ENCODE results near the gene FNIP2.
A peak's percentile ranks its signal among the peaks of the same experiment; 100 is the strongest.
"Not testable (repeated sequence)": the region's sequence is repeated elsewhere in the genome, so short reads cannot be mapped to it uniquely, and the experiment has no call there.

The FNIP2 gene

DNA sequence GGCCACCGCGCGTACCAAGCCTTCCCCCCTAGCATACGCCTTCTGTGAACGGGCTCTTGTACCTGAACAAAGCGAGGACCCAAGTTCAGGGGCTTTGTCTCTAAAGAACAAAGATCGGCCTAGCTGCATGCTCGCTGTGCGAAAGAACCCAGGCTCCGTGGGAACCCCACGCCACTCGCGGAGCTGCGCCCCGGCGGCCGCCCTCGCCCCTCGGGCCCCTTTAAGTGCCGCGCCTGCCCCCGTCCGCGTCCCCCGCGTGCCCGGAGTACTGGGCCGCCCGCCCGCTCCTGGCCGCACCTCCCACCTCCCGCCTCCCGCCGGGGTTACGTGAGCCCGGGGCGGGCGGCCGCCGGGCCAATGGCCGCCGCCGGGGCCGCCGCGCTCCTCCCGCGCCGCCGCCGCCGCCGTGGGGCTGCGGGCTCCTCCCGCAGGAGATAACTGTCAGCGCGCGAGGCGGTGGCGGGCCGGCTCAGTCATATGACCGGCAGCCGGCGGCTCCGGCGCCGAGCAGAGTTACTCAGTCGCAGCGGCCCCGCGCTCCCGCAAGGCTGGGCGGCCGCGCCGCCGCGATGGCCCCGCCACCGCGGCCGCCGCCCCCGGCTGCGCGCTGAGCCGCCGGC is at the start of gene FNIP2:
Gene FNIP2, plus strand, starts transcription at position 472 of the 620 bp plus-strand sequence. CDS start 187 bp downstream, outside the sequence.
- DNase-seq: peak; percentile 76

DNA sequence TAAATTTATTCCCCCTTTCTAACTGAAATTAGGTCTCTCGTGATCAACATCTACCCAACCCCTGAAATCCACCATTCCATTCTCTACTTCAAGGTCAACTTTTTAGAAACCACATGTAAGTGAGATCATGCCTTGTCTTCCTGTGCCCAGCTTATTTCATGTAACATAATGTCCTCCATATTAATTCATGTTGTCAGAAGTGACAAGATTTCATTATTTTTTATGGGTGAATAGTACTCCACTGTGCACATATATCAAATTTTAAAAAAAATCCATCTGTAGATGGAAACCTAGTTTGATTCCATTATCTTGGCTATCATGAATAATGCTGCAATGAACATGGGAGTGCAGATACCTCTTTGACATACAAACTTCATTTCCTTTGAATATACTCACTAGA is 47.1 kb upstream of the FNIP2 start:
- no peak for DNase-seq

DNA sequence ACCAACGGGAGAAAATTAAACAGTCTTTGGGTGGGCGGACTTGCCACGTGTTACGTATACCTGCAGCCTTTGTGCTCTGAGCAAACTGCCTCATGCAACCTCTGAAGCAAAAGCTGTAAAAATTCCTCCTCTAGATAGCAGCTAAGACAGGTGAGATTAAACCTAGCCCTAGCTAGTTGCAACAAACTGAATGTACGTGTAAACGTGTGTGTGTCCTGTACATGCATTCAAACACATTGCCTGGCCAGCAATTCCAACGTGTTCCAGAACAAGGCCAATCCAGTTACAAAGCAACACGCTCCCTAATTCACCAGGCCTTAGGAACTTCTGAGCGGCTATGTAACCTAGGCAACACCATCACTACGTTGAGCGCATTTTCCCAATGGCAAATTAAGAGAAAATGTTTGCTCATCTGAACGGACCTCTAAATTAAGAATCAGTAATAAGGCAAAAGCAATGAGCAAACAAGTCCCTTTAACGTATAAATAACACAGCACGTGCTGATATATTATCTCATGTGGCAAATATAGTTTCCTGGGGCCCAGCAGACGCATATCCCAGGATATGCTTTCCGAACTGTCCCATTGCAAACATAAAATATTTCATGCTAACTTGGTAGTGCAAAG is 46.4 kb upstream of the FNIP2 start:
- peak; percentile 39 for DNase-seq

DNA sequence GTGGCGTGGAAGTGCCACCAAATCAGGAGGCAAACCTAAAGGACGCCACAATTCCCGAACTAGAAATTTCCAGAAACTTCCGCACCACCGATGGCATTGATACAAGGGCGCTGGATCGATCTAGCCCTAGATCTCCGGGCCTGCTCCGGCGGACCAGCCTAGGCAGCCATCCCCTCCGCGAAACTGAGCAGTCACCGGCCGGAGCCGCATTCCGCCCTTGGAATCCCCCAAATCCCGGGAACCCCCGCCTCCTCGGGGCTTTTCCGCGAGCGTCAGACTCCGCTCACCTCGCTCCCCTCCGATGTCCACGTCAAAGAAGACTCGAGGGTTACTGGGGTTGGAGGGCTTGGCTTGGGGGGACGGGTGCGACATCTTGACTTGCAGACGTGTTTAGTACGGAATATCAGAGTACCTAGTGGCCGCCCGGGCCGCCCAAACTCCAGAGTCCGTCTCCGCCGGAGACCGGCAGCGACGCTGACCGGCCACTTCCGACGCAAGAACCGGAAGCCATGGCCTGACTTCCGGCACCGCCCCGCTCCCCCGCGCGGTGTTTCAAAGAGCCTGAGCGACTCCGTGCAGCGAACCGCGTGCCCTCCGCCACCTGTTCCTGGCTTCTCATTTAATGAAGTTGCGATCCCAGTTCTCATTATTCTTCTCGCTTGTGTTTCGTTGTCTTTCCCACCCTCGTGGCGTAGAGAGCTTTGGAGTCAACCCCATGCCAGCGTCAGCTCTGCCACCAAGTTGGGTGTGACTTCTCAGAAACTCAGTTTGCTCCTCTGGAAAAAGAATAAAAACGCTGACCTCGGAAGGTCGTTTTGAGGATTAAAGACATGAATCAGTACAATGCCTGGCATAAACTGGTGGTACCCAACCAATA is 45.7 kb upstream of the FNIP2 start, which contains the start of gene PPID:
Gene PPID, minus strand, starts transcription at position 480 of the 877 bp plus-strand sequence. Its CDS starts 108 bp downstream, at position 372.
- DNase-seq: peak; percentile 77

DNA sequence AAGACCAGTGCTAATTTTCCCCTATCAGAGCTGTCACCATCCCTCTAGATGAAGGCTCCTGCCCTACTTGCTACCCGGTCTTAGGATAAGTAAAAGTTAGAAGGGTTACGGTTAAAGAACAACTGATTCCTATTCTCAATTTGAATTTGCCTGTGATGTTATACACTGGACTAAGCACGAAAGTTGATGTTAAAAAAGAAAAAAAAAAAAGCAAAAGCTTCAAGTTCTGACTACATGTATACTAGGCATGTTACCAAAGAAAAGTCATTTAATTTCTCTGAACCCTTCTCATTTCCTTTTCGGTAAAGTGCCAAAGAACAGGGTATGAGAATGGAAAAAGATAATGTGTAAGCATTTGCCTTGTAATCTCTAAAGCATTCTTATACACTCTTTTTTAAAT is 44.2 kb upstream of the FNIP2 start:
- DNase-seq: no peak

DNA sequence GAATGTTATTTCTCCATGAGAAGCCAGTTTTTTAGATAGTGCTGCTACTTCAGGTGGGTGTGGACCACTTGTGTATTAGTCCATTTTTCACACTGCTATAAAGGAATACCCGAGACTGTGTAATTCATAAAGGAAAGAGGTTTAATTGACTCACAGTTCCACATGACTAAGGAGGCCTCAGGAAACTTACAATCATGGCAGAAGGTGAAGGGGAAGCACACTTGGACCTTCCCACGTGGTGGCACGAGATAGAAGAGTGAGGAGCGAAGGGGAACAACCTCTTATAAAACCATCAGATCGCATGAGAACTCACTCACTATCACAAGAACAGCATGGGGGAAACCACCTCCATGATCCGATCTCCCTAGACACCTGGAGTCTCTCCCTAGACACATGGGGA is 42.2 kb upstream of the FNIP2 start:
- DNase-seq: no peak

DNA sequence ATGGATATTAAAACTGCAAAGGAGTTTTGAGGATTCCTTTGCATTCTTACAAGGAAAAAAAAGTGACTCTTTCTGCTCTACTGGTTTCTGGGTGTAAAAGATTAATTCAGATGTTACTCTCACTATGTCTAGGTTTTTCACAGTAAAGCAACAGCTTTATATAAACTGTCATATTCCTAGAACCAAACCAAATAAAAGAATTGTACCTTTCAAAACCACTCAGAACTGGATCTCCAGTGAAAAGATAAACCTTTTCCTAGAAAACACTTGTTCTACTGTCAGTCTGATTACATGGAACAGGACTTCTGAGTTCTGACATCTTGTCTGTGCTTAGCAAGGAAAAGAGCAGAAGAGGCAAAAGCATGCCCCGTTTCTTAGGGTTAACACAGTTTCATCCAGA is 40.6 kb upstream of the FNIP2 start:
- no peak for DNase-seq

DNA sequence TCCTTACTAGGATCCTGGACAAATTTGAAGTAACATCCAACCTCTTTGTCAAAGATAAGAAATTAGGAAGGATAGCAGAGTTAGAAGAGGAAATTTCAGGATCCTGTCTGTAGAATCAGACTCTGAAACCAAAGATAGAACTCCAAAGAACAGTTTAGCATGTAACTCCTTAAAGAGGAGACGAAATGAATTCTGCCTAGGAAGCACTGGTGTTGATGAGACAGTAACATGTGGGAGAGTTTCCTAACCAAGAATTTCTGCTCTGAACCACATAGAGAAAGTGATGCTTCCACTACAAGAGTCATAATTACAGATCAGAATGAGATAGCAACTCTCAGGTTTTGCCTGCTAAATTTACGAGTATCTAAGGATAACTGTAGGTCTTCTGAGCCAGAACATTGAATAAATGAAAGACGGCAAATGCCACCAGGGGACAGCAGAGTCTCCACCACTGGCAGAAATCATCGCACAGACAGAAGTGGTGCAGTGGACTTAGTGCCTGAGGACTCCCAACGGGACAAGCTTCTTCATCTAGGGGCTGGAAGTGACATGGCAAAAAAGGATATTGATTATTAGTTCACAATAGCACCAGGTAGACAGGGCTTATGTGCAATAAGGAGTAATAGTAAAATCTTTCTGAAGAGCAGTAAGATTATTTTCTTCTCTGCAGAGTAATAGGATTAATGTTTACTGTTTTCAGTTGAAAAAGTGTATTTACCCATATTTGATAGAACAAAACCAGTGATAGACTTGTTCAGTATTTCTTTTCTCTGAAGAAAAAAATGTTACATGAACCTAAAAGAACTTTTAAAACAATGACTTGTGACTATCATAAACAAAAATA is 38.9 kb upstream of the FNIP2 start:
- peak; percentile 62 for DNase-seq

DNA sequence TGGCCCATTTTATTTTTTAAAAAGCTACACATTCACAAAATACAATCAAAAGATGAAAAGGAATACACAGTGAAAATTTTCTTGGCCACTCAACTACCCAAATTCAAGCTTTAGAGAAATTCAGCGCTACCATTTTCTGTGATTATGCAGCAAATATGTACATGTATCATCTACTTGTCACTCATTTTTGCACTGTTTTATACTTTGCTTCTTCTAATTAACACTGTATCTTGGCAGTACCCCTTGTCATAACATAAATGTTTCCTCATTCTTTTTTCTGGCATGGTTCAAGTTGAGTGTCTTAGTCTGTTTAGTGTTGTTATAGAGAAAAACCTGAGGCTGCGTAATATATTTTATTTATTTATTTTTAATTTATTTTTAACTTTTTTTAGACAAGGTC is 30.0 kb upstream of the FNIP2 start:
- DNase-seq: no peak

DNA sequence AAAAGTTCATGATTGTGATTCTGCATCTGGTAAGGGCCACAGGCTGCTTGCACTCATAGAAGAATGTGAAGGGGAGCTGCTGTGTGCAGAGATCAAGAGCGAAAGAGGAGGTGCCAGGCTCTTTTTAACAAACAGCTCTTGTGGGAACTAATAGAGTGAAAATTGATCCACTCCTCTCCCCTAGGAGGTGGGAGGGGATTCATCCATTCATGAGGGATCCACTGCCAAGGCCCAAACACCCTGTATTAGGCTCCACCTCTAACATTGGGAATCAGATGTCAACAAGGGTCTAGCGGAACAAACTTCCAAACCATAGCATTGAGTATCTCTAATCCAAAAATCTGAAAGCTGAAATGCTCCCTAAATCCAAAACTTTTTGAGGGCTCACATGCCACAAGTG is 29.2 kb upstream of the FNIP2 start:
- no peak for DNase-seq

DNA sequence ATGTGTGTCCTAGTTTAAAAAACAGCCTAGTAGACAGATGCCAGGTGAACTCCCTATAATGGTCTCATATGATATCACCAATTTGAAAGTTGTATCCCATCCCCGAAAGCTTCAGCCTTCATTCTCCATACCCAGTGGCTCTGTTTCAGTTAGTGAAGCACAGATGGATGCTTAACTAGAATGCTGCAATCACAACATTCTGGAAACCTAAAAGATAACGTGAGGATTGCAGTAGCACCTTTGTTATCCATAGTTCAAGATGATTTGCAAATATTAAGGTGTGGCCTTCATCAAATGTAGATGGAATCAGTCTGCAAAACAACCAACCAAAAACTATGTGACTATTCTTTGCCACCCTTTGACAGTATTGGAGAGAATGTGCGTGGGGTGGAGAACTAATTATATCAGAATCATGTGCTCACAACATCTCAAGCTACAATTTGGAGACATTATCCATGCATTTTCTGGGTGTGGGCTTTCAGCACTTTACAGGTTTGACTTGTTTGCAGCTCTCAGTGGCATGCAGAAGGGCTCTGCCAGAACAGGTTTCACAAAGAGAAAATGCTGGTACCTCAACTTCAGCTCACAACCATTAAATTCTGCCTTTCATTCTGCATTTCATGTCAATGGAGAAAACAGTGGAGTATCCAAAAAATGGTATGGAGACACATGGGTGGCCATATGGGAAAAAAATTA is 27.4 kb upstream of the FNIP2 start:
- DNase-seq: no peak

DNA sequence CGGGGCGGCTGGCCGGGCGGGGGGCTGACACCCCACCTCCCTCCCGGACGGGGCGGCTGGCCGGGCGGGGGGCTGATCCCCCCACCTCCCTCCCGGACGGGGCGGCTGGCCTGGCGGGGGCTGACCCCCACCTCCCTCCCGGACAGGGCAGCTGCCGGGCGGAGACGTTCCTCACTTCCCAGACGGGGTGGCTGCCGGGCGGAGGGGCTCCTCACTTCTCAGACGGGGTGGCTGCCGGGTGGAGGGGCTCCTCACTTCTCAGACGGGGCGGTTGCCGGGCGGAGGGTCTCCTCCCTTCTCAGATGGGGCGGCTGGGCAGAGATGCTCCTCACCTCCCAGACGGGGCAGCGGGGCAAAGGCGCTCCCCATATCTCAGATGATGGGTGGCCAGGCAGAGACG is 22.3 kb upstream of the FNIP2 start:
- DNase-seq: not testable (repeated sequence)

DNA sequence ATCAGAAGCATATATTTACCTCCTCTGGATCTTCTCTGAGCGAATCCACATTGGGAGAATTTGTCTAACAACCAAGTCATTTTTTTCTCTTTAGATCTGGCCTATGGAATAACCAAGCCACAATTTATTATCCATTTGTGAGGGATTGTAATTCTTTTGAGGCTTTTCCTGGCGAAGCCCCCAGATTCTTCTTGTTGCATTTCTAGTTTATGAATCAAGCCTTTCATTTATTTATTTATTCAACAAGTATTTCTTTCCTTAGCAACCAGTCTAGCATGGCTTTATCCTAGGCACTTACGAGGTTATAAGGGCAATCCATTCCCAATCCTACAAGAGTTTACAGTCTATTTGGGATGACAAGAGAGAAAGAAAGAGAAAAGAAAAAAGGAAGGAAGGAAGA is 18.4 kb upstream of the FNIP2 start:
- DNase-seq: peak; percentile 89

DNA sequence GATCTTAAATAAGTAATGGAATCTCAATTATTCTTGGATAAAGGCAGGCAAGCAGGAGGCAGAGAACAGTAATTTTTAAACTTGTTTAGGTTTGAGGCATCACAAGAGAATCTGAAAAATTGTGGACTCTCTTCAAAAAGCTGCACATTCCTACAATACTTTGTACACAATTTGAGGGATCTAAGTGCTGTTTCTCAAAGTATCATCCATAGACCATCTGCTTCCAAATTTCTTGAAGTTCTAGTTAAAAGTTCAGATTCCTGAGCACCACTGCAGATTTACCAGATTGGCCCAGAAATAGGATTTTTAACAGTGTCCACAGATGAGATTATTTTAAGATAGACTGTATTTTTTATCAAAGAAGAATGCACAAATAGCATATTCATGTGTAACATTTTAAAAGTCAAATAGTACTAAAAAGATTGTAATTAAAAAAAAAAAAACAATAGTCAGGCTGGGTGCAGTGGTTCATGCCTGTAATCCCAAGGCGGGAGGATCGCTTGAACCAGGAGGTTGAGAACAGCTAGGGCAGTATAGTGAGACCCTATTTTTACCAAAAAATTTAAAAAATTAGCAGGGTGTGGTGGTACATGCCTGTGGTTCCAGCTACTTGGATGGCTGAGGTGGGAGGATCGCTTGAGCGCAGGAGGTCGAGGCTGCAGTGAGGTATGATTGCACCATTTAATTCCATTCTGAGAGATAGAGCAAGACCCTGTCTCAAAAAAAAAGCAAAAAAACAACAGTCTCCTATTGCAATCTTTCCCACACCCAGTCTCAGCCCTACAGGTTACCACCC is 14.2 kb upstream of the FNIP2 start:
- peak; percentile 58 for DNase-seq

DNA sequence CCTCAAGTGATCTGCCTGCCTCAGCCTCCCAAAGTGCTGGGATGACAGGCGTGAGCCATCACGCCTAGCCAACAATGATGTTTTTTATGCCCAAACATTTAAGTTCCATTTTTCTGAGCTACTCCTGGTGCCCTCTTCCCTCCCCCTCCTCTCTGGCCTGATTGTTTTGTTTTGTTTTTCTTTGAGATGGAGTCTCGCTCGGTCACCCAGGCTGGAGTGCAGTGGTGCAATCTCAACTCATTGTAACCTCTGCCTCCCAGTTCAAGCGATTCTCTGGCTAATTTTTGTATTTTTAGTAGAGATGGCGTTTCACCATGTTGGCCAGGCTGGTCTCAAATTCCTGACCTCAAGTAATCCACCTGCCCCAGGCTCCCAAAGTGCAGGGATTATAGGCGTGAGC is 13.0 kb upstream of the FNIP2 start:
- DNase-seq: not testable (repeated sequence)

DNA sequence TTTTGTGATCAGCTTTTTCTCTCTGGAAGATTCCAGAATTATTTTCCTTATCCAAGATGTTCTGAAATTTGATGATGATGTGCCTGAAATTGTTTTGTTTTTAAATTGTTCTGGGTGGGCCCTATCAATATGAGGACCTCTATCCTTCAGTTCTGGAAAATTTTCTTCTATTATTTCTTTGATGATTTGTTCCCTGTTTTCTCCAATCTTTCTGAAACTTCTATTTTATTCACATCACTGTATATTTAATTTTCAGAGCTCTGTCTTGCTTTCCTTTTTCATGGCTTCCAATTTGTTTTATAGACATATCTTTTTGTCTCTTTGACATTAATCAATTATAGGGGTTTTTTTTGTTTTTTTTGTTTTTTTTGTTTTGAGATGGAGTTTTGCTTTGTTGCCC is 12.2 kb upstream of the FNIP2 start:
- no peak for DNase-seq

DNA sequence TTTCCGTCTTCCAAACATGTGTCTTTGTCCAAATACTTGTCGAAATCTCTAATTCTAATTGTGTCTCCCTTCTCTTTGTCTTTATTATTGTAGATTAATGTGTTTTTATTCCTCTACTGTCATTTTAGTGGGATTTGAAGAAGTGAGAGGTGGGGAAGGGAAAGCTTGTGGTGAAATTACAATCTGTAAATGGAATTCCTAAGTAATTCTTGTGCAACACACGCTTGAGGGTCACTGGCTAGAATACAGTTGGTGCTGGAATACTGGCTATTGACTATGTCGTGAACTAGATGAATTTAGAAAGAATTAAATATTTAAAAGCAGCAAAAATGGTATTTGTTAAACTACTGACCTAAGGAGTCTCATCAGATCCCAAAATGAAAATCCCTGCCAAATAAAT is 10.7 kb upstream of the FNIP2 start:
- peak; percentile 66 for DNase-seq

DNA sequence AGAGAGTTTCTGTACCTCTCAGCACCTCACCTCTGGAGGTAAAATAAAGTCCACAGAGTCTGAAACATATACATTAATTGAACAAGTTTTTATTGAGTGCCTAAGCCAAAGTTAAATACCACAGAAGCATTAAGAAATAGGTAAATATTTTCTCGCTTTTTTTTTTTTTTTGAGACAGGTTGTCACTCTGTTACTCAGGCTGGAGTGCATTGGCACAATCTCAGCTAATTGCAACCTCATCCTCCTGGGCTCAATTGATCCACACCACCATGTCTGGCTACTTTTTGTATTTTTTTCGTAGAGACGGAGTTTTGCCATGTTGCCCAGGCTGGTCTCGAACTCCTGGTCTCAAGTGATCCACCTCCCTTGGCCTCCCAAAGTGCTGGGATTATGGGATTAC is 10.1 kb upstream of the FNIP2 start:
- no peak for DNase-seq

DNA sequence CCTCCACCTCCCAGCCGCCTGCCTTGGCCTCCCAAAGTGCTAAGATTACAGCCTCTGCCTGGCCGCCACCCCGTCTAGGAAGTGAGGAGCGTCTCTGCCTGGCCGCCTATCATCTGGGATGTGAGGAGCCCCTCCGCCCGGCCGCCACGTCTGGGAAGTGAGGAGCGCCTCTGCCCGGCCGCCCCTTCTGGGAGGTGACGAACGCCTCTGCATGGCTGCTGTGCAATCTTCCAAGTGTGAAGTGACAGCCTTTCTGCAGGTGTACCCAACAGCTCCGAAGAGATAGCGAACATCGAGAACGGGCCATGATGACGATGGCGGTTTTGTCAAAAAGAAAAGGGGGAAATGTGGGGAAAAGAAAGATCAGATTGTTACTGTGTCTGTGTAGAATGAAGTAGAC is 9.3 kb upstream of the FNIP2 start:
- not testable (repeated sequence) for DNase-seq

DNA sequence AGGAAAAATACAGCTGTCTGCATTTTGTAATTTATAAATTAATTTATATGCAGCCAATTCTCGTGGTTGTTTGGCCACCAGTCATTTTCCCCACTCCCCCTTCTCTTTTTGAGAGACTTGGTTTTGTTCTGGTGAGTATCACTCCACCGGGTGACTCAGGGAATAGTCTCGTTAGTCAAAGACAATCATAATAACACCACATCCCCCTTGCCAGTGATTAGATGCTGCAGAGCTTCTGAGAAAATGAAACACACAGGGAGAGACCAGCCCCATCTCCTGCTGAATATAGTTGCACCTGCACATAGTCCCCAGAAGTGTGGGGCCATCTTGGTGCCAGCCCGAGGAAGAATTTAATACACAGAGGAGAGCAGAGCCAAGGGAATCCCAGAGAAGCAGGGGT is 8.0 kb upstream of the FNIP2 start:
- peak; percentile 59 for DNase-seq

DNA sequence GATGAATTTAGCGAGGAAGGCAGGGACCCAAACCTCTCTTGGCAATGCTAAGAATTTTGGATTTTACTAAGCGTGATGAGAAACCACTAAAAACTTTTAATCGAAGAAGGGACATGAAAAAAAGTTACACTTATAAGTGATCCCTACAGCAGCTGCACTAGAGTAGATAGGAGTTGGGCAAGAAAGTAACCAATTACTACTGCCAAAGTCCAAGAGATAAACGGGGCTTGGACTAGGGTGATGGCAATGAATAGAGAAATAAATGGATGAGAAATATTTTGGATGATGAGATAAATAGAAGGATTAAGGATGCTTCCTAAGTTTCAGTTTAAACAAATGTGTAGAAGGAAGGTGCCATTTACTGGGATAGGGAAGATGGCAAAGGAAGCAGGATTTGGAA is 6.3 kb upstream of the FNIP2 start:
- DNase-seq: no peak
